Large intestine (tissue), 3 donors: ENCODE results near the gene DOCK2. TPM values are rescaled to one million over a fixed set of nuclear protein-coding genes. Genes with fewer than 3 reads are reported as not detected.

Experiments
- DNase-seq, 2 donors: peaks; one replicate each; pipeline versions ENCODE4 v3.0.0 to v3.0.0-alpha.2; 2013
- H3K27ac ChIP-seq: one replicate; pipeline ENCODE4 v1.5.1; 2013; ENCODE audit warnings: low read length
- H3K27me3 ChIP-seq: 2 replicates; pipeline ENCODE4 v1.6.1; 2013; ENCODE audit warnings: low read length; ENCODE audit not compliant: control insufficient read depth, insufficient read depth
- H3K36me3 ChIP-seq: 2 replicates; pipeline ENCODE4 v1.6.1; 2013; ENCODE audit warnings: low read length; ENCODE audit not compliant: control insufficient read depth, insufficient read depth
- H3K4me1 ChIP-seq: one replicate; pipeline ENCODE4 v1.6.1; 2013; ENCODE audit warnings: low read length; ENCODE audit not compliant: control insufficient read depth, insufficient read depth
- H3K4me3 ChIP-seq: one replicate; pipeline ENCODE4 v1.5.1; 2013; ENCODE audit warnings: low read length
- H3K9me3 ChIP-seq: one replicate; pipeline ENCODE4 v1.6.1; 2013; ENCODE audit warnings: mild to moderate bottlenecking, low read depth, low read length, moderate library complexity; ENCODE audit not compliant: control insufficient read depth
- WGBS: methylation state at CpG from one replicate; pipeline ENCODE4 v1.1.5; 2013; ENCODE audit warnings: low lambda C conversion rate; ENCODE audit not compliant: insufficient coverage; 5-methylcytosine and 5-hydroxymethylcytosine counted together
- polyA plus RNA-seq: library from polyadenylated mRNA; unstranded; fragments of 120-200 nt; gene quantifications from one replicate; pipeline ENCODE4 v1.2.1, GENCODE V29; 2013

Gene DOCK2
- polyA plus RNA-seq, 1 donor = 6.2 TPM

DNA sequence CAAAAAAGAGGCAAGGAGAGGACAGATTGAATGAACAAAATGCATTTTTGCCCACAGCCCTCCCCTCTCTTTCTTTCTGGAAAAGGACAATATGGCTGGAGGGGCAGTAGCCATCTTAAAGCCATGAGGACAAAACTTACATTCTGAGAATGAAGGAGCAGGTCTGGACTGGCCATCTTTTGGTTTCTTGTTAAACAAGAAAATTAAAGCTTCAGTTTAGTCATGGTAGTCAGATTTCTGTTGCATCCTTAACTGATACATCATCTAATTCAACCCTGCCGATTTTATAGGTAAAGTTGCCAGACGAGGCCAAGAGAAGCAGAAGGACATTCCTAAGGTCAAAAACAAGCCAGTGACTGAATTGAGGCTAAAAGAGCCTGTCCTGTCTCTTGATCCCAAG lies 374.7 kb downstream of the DOCK2 start:
- Histone ChIP-seq H3K9me3 (no peaks in the 10 kb centered on the region), H3K27ac (no peak overlapping the region), H3K4me1 (no peaks in the 10 kb centered on the region), H3K36me3 (no peaks in the 10 kb centered on the region), H3K4me3 (no peak overlapping the region), H3K27me3 (no peaks in the 10 kb centered on the region)
- no CpG with 5 or more reads among the region's 2 CpGs for WGBS
- no peak for DNase-seq

DNA sequence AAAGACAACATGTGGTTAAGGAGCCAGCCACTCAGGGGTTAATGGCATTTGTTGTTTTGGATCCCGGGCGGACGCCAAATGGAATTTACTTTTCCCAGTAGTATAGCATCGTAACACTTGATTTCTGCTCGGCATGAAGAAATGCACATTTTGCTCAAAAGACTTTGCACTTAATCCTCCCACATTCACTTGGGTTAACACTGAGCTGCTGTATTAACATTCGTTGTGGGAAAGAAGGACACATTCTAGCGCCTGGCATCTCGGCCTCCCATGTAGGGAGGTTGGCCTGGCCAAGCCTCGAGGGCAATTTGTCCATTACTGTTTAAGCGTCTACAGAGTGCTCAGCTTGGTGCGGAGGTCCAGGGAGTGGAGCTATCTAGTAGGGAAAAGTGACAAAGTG lies 375.5 kb downstream of the DOCK2 start:
- Histone ChIP-seq H3K4me3 (no peak overlapping the region), H3K27ac (no peak overlapping the region), H3K9me3 (no peaks in the 10 kb centered on the region), H3K27me3 (peaks cover 4% of the 10 kb centered on the region), H3K4me1 (no peaks in the 10 kb centered on the region), H3K36me3 (no peaks in the 10 kb centered on the region)
- DNase-seq = no peak
- 60% methylated on average over 1 of the region's 11 CpGs for WGBS

DNA sequence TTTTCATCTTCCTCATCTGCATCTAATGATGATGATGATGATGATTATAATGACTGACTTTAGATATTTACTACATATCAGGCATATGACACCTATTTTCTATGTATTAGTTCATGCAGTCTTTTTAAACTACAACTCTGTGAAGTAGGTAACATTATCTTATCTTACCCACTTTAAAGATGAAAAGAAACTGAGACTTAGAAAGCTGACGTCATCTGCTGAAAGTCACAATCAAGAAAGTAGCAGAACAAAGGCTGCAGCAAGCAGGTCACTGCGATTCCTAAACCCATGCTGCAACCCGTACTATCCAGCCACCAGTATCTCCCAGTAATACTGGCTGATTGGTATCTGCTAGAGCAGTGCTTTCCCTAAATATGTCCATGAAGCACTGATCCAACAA lies 383.3 kb downstream of the DOCK2 start:
- H3K4me3 ChIP-seq = no peak overlapping the region
- no peaks in the 10 kb centered on the region for H3K9me3 ChIP-seq
- DNase-seq = no peak
- no peaks in the 10 kb centered on the region for H3K4me1 ChIP-seq
- H3K36me3 ChIP-seq = no peaks in the 10 kb centered on the region
- no peak overlapping the region for H3K27ac ChIP-seq
- no CpG with 5 or more reads among the region's 3 CpGs for WGBS
- H3K27me3 ChIP-seq = peaks cover 10% of the 10 kb centered on the region

DNA sequence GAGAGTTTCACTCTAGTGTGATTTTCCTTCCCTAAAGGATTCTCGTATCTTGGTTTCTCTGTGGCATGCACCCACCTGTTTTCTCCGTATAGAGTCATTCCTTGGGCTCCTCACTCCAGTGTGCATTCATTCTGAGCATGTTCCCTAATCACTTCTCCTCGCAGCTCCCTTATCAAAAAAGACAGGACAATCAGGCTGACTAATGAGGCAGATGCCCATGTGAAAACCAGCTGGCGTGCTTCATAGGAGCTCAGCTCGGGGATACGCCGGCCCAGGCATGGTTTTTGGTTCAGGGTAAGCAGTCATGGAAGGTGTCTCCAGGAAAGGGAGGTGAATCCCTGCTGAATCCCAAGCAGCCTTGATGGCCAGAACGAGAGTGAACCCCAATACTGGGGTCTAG lies 384.4 kb downstream of the DOCK2 start:
- Histone ChIP-seq H3K4me1 (no peaks in the 10 kb centered on the region), H3K9me3 (no peaks in the 10 kb centered on the region), H3K36me3 (no peaks in the 10 kb centered on the region), H3K27me3 (peaks cover 10% of the 10 kb centered on the region), H3K27ac (no peak overlapping the region), H3K4me3 (no peak overlapping the region)
- DNase-seq = no peak
- no CpG with 5 or more reads among the region's 8 CpGs for WGBS

DNA sequence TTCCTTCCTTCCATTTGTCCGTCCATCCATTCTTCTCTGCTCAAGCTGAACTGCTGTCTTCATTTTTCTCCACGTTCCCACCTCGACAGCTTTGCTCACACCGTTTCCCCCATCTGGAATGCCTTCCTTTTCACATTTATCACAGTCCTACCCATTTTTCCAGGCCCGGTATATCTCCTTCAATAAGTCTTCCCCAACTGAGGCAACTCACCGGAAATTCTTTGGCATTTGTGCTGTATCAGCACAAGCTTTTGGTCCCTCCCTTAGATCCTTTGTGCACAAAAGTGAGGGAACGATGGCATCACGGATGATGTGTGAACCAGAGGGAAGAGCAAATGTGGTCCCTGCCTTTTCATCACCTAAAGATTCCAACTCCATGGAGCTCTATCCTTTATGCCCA lies 388.8 kb downstream of the DOCK2 start:
- WGBS = 97% methylated on average over 5 of the region's 8 CpGs
- H3K27ac ChIP-seq = no peak overlapping the region
- DNase-seq = no peak

DNA sequence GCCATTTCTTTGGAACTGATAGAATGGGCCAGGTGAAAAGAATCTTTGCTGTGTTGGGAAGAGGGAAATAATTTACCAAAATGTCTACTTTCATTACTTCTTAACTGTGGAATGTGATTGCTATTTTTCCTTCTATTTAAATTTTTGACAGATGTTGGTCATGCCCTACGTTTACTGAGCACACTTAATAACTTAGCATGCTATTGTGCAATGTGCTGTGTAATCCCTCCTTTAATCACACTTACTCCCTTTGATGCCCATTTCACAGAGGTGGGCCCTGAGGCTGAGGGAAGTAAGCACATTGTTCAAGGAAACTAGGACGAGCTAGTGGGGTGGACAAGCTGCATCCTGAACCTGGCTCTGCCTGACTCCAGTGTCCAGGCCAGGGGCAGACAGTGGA lies 391.0 kb downstream of the DOCK2 start:
- Histone ChIP-seq H3K27me3 (no peaks in the 10 kb centered on the region), H3K27ac (no peak overlapping the region), H3K9me3 (no peaks in the 10 kb centered on the region), H3K36me3 (no peaks in the 10 kb centered on the region), H3K4me1 (no peaks in the 10 kb centered on the region), H3K4me3 (no peak overlapping the region)
- WGBS = 40% methylated on average over 1 of the region's 2 CpGs
- no peak for DNase-seq

More for the DNA sequence above, 388.8 kb downstream of the DOCK2 start:
- H3K27me3 ChIP-seq = no peaks in the 10 kb centered on the region
- no peaks in the 10 kb centered on the region for H3K9me3 ChIP-seq
- no peaks in the 10 kb centered on the region for H3K36me3 ChIP-seq
- H3K4me3 ChIP-seq = no peak overlapping the region
- no peaks in the 10 kb centered on the region for H3K4me1 ChIP-seq

DNA sequence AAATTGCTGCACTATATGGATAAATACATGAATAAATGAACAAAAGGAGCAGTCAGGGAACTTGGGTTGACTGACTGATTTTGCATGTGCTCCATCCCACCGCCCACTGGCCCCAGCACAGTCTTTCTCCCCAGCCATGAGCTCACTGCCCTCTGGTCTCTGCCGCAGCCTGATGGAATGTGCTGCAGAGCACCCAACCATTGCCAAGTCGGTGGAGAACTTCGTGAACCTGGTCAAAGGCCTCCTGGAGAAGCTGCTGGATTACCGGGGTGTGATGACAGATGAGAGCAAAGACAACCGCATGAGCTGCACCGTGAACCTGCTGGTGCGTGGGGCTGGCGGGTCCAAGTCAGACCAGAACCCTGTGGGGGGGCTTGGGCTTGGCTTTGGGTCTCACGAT lies 397.2 kb downstream of the DOCK2 start:
- Histone ChIP-seq H3K9me3 (no peaks in the 10 kb centered on the region), H3K27me3 (no peaks in the 10 kb centered on the region), H3K4me3 (no peak overlapping the region), H3K36me3 (no peaks in the 10 kb centered on the region), H3K4me1 (no peaks in the 10 kb centered on the region), H3K27ac (no peak overlapping the region)
- WGBS = no CpG with 5 or more reads among the region's 10 CpGs
- no peak for DNase-seq

DNA sequence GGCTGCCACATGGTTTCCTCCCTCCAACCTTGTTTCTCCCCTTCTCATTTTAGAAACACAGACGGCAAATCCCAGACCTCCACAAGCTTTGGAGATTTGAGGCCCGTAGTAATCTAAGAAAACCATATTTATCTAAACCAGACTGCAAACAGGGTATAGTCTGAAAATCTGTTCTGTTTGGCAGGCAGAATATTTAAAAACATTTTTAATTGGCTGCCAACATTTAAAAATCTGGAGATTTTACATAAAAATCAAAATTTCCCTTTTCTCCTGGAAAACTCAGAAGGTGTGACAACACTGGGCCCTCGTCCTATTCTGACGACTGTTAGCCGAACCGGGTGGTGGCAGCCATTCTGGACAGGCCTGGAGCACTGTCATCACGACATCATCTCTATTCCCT lies 401.2 kb downstream of the DOCK2 start:
- Histone ChIP-seq H3K27me3 (no peaks in the 10 kb centered on the region), H3K4me1 (no peaks in the 10 kb centered on the region), H3K36me3 (no peaks in the 10 kb centered on the region), H3K4me3 (no peak overlapping the region), H3K9me3 (no peaks in the 10 kb centered on the region), H3K27ac (no peak overlapping the region)
- WGBS = no CpG with 5 or more reads among the region's 7 CpGs
- DNase-seq = no peak

DNA sequence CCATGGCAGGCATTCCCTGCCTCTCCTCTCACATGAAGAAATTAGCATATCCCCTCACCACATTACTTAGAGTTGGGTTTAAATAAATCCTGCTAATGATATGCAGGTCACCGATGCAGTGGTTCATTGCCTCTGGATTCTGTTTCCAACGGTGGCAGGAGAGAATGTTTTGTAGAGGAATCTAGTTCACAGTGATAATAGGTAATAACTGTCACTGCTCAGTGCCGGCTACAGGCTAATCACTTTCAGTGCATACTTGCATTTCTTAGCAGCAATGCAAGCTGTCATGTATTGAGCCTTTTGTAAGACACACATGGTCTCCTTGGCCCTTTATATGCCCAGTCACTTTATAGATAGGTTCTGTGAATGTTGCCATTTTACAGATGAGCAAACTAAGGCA lies 402.8 kb downstream of the DOCK2 start:
- no peak for DNase-seq
- Histone ChIP-seq H3K36me3 (no peaks in the 10 kb centered on the region), H3K4me3 (no peak overlapping the region), H3K4me1 (no peaks in the 10 kb centered on the region), H3K9me3 (no peaks in the 10 kb centered on the region), H3K27me3 (peaks cover 5% of the 10 kb centered on the region), H3K27ac (no peak overlapping the region)
- no CpG with 5 or more reads among the region's 3 CpGs for WGBS

DNA sequence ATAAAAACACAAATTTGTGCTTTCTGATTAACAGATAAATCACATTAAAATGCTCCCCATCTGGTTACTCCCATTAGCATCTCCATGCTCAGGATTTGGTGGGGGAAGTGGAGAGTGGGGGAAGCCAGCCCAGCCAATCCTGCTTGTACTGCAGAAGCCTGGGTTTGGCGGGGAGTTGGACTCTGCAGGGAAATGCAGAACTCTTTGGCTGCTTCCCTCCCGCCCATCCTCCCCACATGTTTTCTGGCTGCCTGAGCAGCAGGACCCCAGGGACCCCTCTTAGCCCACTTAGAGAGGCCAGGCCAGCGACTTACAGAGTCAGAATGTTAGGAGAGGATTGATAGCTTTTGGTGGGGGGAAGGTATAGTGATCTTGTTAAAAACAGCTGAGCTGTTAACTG lies 409.2 kb downstream of the DOCK2 start:
- Histone ChIP-seq H3K4me3 (no peak overlapping the region), H3K4me1 (no peaks in the 10 kb centered on the region), H3K27me3 (peaks cover 5% of the 10 kb centered on the region), H3K27ac (no peak overlapping the region), H3K9me3 (no peaks in the 10 kb centered on the region), H3K36me3 (no peaks in the 10 kb centered on the region)
- DNase-seq = no peak
- whole genome bisulfite sequencing = no CpG with 5 or more reads among the region's 3 CpGs

DNA sequence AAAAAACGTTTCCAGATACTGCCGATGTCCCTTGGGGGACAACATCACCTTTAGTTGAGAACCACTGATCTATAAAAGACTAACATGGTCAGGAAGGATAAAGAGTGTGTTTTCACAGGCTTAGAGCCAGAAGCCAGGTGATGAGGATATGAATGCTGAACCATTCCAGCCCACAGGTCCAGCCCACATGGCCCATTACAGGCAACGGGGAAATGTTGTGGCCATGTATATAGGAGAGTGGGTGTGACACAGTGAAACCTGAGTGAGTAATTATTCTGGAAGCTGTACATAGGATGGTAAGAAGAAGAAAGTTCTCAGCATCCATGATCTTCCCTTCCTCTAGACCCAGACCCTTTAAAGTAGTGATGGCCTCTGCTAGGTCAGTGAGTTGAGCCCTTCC lies 412.6 kb downstream of the DOCK2 start:
- WGBS = no CpG with 5 or more reads among the region's 3 CpGs
- Histone ChIP-seq H3K36me3 (no peaks in the 10 kb centered on the region), H3K27ac (no peak overlapping the region), H3K9me3 (no peaks in the 10 kb centered on the region), H3K4me3 (no peak overlapping the region), H3K4me1 (no peaks in the 10 kb centered on the region), H3K27me3 (no peaks in the 10 kb centered on the region)
- no peak for DNase-seq
